Astrocyte (in vitro differentiated cells and primary cell): ENCODE data around the gene CD160. TPM values are rescaled to one million over a fixed set of nuclear protein-coding genes. Genes with fewer than 3 reads are reported as not detected.

Source experiments
- total RNA-seq: library from RNA; stranded (reverse); gene quantifications from 2 replicates; pipeline ENCODE4 v1.2.1, GENCODE V29; 2021

The CD160 gene
- total RNA-seq, 1 donor from 2014 or later, result not detected

Other genes starting within 250 kb of the CD160 start
- gene GPR89A, start 111.5 kb upstream of the CD160 start, total RNA-seq, result 16.9 and 19.1 TPM in 2 replicates
- 0.68 and 0.70 TPM in 2 replicates for gene PDZK1, start 12.1 kb upstream of the CD160 start, total RNA-seq
- gene RNF115, start 104.6 kb downstream of the CD160 start, total RNA-seq, result 15.2 and 15.3 TPM in 2 replicates
- 39.0 and 43.3 TPM in 2 replicates for gene POLR3C, start 104.7 kb downstream of the CD160 start, total RNA-seq
- 2.6 and 3.3 TPM in 2 replicates for gene NUDT17, start 126.1 kb downstream of the CD160 start, total RNA-seq
- 42.6 and 49.9 TPM in 2 replicates for gene PIAS3, start 139.6 kb downstream of the CD160 start, total RNA-seq
- 0.07 and 0.16 TPM in 2 replicates for gene ANKRD35, start 166.4 kb downstream of the CD160 start, total RNA-seq
- gene ITGA10, start 190.6 kb downstream of the CD160 start, total RNA-seq, result 0.65 and 1.0 TPM in 2 replicates
- gene PEX11B, start 199.2 kb downstream of the CD160 start, total RNA-seq, result 19.9 and 20.7 TPM in 2 replicates
- gene RBM8A, start 208.0 kb downstream of the CD160 start, total RNA-seq, result 157 and 177 TPM in 2 replicates
- 35.4 and 37.2 TPM in 2 replicates for gene LIX1L, start 238.5 kb downstream of the CD160 start, total RNA-seq
- gene ANKRD34A, start 245.1 kb downstream of the CD160 start, total RNA-seq, result 5.8 and 6.3 TPM in 2 replicates
- 19.2 and 20.5 TPM in 2 replicates for gene POLR3GL, start 245.2 kb downstream of the CD160 start, total RNA-seq